CMK (cell line): ENCODE results near the gene ELAVL3.
"Not testable (repeated sequence)": the region's sequence is repeated elsewhere in the genome, so short reads cannot be mapped to it uniquely, and the experiment has no call there.

Experiments
- DNase-seq: peaks from one replicate; pipeline ENCODE4 v3.0.0-alpha.2; 2010; ENCODE audit warnings: low read depth

The ELAVL3 gene

DNA sequence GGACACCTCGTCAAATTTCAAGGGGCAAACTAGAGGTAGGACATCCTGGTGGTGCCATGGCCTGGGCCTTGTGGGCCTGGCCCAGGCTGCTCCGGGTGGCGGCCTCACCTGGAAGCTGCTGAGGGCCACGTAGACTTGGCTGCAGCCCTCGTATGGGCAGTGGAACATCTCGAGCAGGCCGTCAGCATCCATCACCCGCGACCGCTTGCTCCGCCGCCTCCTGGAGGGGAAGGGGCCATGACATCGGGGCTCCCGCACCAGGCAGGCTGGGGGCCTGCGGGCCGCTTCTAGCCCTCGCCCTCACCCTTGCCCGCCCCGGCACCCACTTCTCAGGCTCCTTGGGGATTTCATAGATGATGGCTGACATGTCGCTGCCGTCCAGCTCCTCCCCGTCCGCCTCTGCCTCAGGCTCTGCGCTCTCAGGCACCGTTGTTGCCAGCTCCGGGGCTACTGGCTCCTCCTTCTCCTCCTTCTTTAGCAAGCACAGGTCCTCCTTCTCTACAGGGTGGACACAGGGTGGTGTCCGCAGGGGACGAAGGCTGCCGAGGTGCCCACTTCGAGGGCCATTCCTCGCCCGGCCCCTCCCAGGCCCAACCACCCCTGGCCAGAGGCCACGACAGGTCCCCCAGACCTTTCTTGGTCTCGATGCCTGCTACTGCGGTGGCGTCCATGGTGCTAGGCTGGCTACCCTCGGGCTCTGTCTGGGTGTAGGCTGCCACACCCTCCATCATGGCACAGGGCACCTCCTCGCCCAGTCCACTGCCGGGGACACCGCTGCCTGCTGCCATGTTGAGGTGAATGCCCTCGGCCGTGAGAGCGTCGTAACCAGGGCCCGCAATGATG, 6.0 kb upstream of the ELAVL3 start:
- DNase-seq, result no peak

GRCh38 chr19:11485245-11485837, 4.5 kb upstream of the ELAVL3 start:
- DNase-seq, result no peak

DNA sequence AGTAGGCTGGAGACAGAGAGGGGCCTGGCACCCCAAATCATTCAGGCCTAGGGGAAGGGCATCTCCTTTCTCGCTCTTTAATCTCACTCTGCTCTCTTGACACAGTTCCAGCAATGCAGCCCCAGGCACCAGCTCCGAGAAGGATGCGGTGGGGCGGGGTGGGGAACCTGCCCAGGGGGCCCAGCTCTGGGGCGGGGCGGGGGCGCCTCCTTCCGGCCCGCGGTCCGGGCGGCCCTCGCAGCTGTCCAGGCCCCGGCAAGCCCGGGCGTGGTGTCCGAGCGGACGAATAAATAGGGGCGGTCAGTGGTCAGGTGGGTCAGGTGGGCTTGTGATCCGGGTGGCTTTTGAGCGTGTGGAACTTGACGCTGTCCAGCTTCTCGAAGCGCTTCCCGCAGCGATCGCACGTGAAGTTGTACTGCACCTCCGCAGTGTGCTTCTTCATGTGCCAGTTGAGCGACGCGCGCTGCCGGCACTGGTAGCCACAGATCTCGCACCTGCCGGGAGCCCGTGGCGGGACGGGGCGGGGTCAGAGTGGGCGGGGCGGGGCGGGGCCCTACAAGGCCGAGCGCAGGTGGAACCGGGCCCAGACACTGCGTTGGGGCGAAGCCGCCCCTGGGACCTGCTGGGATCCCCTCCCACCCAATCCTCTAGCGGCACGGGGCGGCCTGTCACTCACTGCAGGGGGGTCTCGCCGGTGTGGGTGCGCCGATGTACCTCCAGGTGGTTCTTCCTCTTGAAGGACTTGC, 2.7 kb upstream of the ELAVL3 start:
- no peak for DNase-seq

- peak; percentile 76 for DNase-seq
Observed at GRCh38 chr19:11482384-11483050, 1.7 kb upstream of the ELAVL3 start.

- DNase-seq, result no peak
Observed at GRCh38 chr19:11481534-11482383, 913 bp upstream of the ELAVL3 start.

DNA sequence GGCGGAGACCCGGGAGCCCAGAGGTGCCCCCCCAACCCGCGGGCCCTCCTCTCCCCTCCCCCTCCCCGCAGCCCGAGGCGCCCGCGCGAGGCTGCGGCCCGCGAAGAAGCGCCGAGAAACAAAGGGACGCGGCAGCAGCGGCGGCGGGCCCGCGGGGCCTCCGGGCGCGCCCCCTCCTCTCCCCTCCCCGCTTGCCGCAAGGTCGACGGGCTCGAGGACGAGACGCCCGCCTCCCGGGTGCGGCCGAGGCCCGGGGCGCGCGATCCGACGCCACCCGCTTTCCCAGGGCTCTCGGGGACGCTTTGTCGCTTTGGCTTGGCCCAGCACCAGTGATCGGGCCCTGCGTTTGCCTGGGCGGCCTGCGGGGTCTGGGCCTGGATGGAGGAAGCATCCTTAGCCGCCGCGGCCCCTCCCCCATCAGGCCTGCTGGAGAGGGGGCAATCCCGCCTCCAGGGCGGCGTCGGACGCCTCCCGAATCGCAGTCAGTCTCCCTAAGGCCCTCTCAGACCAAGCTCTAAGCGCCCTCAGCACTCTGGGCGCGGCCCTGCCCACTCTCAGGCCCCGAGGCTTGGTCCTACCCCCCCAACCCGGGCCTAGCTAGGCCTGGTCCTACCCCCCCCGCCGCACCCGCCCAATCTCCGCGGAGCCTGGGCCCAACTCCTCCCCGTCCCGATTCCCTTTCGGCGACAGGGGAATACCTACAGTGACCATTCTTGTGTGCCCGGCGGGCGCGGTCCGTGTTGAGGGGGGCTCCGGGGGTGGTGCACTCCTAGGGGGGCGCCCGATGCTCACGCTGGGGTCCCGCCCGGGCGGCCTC, 740 bp downstream of the ELAVL3 start:
- no peak for DNase-seq

- no peak for DNase-seq
Observed at GRCh38 chr19:11479090-11479897, 1.6 kb downstream of the ELAVL3 start.

GRCh38 chr19:11478167-11479089, 2.4 kb downstream of the ELAVL3 start:
- no peak for DNase-seq

DNA sequence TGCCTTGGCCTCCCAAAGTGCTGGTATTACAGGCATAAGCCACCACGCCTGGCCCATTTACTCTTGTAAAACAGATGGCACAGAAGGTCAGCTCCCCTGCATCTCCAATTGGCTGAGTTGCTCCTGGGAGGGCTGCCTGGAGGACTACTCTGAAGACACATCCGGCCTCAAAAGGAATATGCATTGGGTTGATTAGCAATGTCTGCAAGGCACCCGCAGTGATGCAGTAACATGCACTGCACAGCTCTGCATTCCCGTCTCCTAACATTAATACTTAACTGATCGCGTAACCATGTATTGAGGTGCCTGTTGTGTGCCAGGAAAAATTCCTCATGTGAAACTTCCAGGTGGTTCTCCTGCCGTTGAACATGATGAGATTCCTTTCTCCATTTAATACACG, 5.0 kb downstream of the ELAVL3 start:
- no peak for DNase-seq

GRCh38 chr19:11475343-11475742, 5.5 kb downstream of the ELAVL3 start:
- DNase-seq, result not testable (repeated sequence)

DNA sequence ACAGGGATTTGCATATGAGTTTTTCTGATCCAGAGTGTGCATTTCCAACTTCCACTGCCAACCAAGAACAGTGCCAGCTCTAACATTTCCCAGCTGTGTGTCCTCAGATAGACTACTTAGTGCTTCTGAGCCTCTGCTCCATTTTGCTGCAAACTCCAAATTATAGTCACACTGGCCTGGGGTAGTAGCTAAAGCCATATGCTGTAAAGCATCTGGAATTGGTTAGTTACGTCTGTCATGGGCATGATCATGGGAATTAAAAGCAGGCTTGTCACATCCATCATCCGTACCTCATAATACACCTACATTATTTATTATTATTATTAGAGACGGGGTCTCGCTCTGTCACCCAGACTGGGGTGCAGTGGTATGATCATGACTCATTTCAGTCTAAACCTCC, 7.1 kb downstream of the ELAVL3 start:
- DNase-seq, result no peak

GRCh38 chr19:11468266-11468845, 12.5 kb downstream of the ELAVL3 start:
- not testable (repeated sequence) for DNase-seq

GRCh38 chr19:11465600-11465999, 15.2 kb downstream of the ELAVL3 start:
- DNase-seq, result no peak

- DNase-seq, result no peak
Observed at GRCh38 chr19:11464333-11465265, 16.2 kb downstream of the ELAVL3 start.

GRCh38 chr19:11463391-11463790, 17.5 kb downstream of the ELAVL3 start:
- no peak for DNase-seq

- DNase-seq, result no peak
Observed at GRCh38 chr19:11461453-11461852, 19.4 kb downstream of the ELAVL3 start.

DNA sequence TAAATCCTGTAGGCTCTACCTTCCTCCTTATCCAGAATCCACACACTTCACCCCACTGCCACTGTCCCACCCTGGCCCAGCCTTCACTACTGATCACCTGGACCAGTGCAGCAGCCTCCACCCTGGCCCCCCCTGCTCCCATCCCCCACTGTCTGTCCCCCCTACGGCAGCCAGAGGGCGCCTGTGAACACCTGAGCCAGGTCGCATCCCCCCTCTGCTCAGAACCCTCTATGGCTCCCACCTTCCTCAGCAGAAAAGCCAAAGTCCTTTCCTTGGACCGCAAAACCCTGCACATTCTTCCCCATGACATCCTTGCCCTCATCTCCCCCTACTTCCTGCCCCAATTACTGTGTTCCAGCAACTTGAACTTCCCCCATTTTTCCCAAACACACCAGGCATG, 20.6 kb downstream of the ELAVL3 start:
- no peak for DNase-seq
